Esophagus (tissue), 2 donors: ENCODE data around the gene LGALS14. TPM values are rescaled to one million over a fixed set of nuclear protein-coding genes. Genes with fewer than 3 reads are reported as not detected.

Experiments used
- H3K27ac ChIP-seq, 2 donors: one replicate each; pipeline ENCODE4 v1.5.1; 2013; ENCODE audit warnings: low read depth in 2 of 2, mild to moderate bottlenecking in 2 of 2, inconsistent platforms in 1 of 2, low read length in 1 of 2, moderate library complexity in 1 of 2
- H3K27me3 ChIP-seq, 2 donors: one replicate each; pipeline ENCODE4 v1.6.1; 2013; ENCODE audit warnings: low read length in 2 of 2, control low read depth in 1 of 2, mild to moderate bottlenecking in 1 of 2; ENCODE audit not compliant: insufficient read depth in 2 of 2, control insufficient read depth in 1 of 2
- H3K36me3 ChIP-seq, 2 donors: one replicate each; pipeline ENCODE4 v1.6.1; 2013; ENCODE audit warnings: low read length in 1 of 2; ENCODE audit not compliant: control insufficient read depth in 2 of 2, insufficient read depth in 2 of 2
- H3K4me1 ChIP-seq, 2 donors: one replicate each; pipeline ENCODE4 v1.6.1; 2013; ENCODE audit warnings: low read length in 1 of 2; ENCODE audit not compliant: control insufficient read depth in 2 of 2, insufficient read depth in 2 of 2
- H3K4me3 ChIP-seq, 2 donors: one replicate each; pipeline ENCODE4 v1.5.1; 2013; ENCODE audit warnings: low read length in 2 of 2, mild to moderate bottlenecking in 2 of 2, low read depth in 1 of 2, moderate library complexity in 1 of 2
- H3K9me3 ChIP-seq, 2 donors: one replicate each; pipeline ENCODE4 v1.6.1; 2013; ENCODE audit warnings: mild to moderate bottlenecking in 2 of 2, low read depth in 1 of 2, low read length in 1 of 2, moderate library complexity in 1 of 2; ENCODE audit not compliant: control insufficient read depth in 2 of 2, insufficient read depth in 1 of 2
- WGBS, 2 donors: extraction: QIAGEN DNeasy Blood & Tissue Kit; methylation state at CpG; one replicate each; pipeline ENCODE4 v1.1.7; 2013; 5-methylcytosine and 5-hydroxymethylcytosine counted together
- polyA plus RNA-seq, 2 donors: library from polyadenylated mRNA; stranded (reverse); fragments of 200-250 nt; gene quantifications; one replicate each; pipeline ENCODE4 v1.2.3, GENCODE V29; 2013
- donor health status: healthy with polysubstance abuse.
- donor health status: Bipolar disorder and iron deficiency.

Gene LGALS14
- polyA plus RNA-seq, 2 donors = not detected

GRCh38 chr19:39737351-39737750, 33.1 kb downstream of the LGALS14 start:
- WGBS, 2 donors = 71 to 76% methylated on average over 3 of the region's 3 CpGs
- Histone ChIP-seq H3K9me3 (no peaks in the 10 kb centered on the region), H3K27me3 (no peaks in the 10 kb centered on the region), H3K36me3 (no peaks in the 10 kb centered on the region), H3K4me3 (no peak overlapping the region), H3K27ac (no peak overlapping the region), H3K4me1 (no peaks in the 10 kb centered on the region)

- Histone ChIP-seq H3K27ac (no peak within 1 kb of the TSS), H3K36me3 (no peaks in the 10 kb centered on the region), H3K4me1 (no peaks in the 10 kb centered on the region), H3K4me3 (no peak within 1 kb of the TSS), H3K27me3 (no peaks in the 10 kb centered on the region), H3K9me3 (no peaks in the 10 kb centered on the region)
- WGBS, 2 donors = 35 to 45% methylated on average over 3 of the region's 3 CpGs
Observed at GRCh38 chr19:39737891-39738290, 33.6 kb downstream of the LGALS14 start, which contains the start of gene CLC. CLC (minus strand) TSS chr19:39738029; CDS start chr19:39737952, 77 bp downstream.

DNA sequence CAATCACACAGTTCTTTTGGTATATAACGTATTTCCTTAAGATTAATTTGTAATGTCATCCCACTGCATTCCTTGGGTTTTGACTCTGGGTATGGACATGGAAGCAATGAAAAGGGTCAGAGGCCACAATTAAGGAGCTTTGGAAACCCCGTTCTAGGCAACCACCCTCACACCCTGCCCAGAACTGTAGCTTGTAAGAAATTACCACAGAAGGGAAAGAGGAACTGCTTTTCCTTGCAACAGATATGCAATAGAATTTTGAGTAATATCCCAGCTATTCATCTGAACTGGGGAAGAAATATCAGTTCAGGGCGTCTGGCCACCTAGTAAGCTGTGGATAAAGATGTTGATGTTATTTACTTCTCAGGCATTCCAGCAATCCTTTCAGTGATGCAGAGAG, 34.5 kb downstream of the LGALS14 start:
- Histone ChIP-seq H3K27me3 (no peaks in the 10 kb centered on the region), H3K27ac (no peak overlapping the region), H3K9me3 (no peaks in the 10 kb centered on the region), H3K4me3 (no peak overlapping the region), H3K4me1 (no peaks in the 10 kb centered on the region), H3K36me3 (no peaks in the 10 kb centered on the region)
- 38 to 51% methylated on average over 3 of the region's 3 CpGs for WGBS, 2 donors

- no peaks in the 10 kb centered on the region for H3K9me3 ChIP-seq
- H3K27me3 ChIP-seq = no peaks in the 10 kb centered on the region
- H3K36me3 ChIP-seq = no peaks in the 10 kb centered on the region
- no peak overlapping the region for H3K27ac ChIP-seq
- H3K4me1 ChIP-seq = no peaks in the 10 kb centered on the region
- H3K4me3 ChIP-seq = no peak overlapping the region
- WGBS, 2 donors = 75 to 89% methylated on average over 1 of the region's 1 CpG
Observed at GRCh38 chr19:39740395-39740794, 36.1 kb downstream of the LGALS14 start.

DNA sequence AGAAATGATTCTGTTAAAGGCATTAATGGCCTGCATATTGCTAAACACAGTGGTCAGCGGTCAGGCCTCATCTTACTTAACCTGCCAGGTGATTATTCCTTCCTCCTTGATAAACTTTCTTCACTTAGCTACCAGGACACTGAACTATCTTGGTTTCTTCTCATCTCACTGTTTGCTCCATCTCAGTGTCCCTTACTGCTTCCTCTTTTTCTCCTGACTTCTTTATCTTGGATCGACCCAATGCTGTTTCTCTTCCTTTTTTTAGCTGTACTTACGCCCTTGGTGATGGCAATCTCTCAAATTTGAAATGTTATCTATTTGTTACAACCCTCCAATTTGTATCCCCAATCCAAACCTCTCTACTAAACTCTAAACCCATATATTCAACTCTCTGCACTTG, 41.4 kb downstream of the LGALS14 start:
- no peaks in the 10 kb centered on the region for H3K9me3 ChIP-seq
- no peak overlapping the region for H3K4me3 ChIP-seq
- H3K4me1 ChIP-seq = no peaks in the 10 kb centered on the region
- H3K27ac ChIP-seq = no peak overlapping the region
- no peaks in the 10 kb centered on the region for H3K27me3 ChIP-seq
- WGBS, 2 donors = 50 to 58% methylated on average over 3 of the region's 3 CpGs
- no peaks in the 10 kb centered on the region for H3K36me3 ChIP-seq

DNA sequence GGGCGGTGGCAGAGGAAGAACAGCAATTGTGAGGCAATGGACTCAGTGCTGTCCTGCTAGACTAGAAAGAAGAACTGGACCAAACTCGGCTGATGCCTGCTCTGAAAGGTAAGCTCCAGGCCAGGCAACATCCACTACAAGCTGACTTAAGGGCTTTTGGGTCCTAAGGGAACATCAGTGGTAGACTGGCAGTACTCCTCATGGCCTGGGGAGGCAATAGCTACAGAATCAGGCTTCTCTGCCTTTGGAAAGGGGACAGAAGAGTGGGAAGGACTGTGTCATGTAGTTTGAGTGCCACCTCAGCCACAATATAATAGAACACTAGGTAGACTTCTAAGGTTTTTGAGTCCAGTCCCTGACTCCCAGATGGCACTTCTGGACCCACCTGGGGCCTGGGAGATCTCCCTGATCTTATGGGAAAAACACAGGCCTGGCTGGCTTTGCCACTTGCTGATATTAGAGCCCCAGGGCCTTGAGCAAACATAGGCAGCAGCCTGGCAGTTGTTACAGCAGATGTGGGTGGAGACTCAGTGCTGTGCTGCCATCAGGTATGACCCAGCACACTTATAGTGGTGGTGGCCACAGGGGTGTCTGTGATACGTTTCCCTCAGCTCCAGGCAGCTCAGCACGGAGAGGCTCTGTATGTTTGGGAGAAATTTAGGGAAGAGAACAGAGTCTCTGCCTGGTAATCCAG, 42.7 kb downstream of the LGALS14 start:
- Histone ChIP-seq H3K27me3 (no peaks in the 10 kb centered on the region), H3K27ac (no peak overlapping the region), H3K4me1 (no peaks in the 10 kb centered on the region), H3K36me3 (no peaks in the 10 kb centered on the region), H3K4me3 (no peak overlapping the region), H3K9me3 (no peaks in the 10 kb centered on the region)
- WGBS, 2 donors = 61 to 73% methylated on average over 4 of the region's 4 CpGs

DNA sequence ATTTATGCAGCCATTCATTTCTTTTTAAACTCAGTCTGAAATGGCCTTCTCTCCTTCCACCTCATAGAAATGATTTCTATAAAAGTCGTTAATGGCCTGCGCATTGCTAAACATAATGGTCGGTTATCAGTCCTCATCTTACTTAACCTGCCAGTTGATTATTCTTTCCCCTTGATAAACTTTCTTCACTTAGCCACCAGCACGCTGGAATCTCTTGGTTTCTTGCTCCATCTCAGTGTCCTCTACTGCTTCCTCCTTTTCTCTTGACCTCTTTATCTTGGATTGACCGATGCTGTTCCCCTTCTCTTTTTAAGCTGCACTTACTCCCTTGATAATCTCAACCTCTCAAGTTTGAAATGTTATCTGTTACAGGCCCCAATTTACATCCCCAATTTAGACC, 45.7 kb downstream of the LGALS14 start:
- Histone ChIP-seq H3K27me3 (no peaks in the 10 kb centered on the region), H3K27ac (no peak overlapping the region), H3K9me3 (no peaks in the 10 kb centered on the region), H3K4me1 (no peaks in the 10 kb centered on the region), H3K4me3 (no peak overlapping the region), H3K36me3 (no peaks in the 10 kb centered on the region)
- 81 to 82% methylated on average over 5 of the region's 5 CpGs for WGBS, 2 donors

- Histone ChIP-seq H3K27ac (no peak overlapping the region), H3K9me3 (no peaks in the 10 kb centered on the region), H3K4me3 (no peak overlapping the region), H3K36me3 (no peaks in the 10 kb centered on the region), H3K27me3 (no peaks in the 10 kb centered on the region), H3K4me1 (no peaks in the 10 kb centered on the region)
Observed at GRCh38 chr19:39752390-39752789, 48.1 kb downstream of the LGALS14 start.

- Histone ChIP-seq H3K27me3 (no peaks in the 10 kb centered on the region), H3K4me3 (no peak overlapping the region), H3K4me1 (no peaks in the 10 kb centered on the region), H3K9me3 (no peaks in the 10 kb centered on the region), H3K27ac (no peak overlapping the region), H3K36me3 (no peaks in the 10 kb centered on the region)
Observed at GRCh38 chr19:39752795-39753194, 48.5 kb downstream of the LGALS14 start.

DNA sequence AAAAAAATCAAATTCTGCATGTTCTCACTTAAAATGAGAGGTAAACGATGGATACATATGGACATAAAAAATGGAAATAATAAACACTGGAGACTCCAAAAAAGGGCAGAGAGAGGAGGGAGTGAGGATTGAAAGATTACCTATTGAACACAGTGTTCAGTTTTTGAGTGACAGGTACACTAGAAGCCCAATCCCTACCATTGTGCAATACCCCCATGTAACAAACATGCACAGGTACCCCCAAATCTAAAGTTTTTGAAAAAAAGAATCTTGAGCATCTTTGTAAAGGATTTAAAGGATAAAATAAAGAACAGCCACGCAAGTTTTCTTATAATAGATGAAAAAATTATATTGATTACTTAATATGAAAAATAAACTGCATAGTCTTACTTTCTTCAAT, 50.3 kb downstream of the LGALS14 start:
- 79 to 81% methylated on average over 2 of the region's 2 CpGs for WGBS, 2 donors
- Histone ChIP-seq H3K4me1 (no peaks in the 10 kb centered on the region), H3K4me3 (no peak overlapping the region), H3K9me3 (no peaks in the 10 kb centered on the region), H3K36me3 (no peaks in the 10 kb centered on the region), H3K27me3 (no peaks in the 10 kb centered on the region), H3K27ac (no peak overlapping the region)
